ENCODE results near the gene GPR18. TPM values are rescaled to one million over a fixed set of nuclear protein-coding genes. Genes with fewer than 3 reads are reported as not detected.

The GPR18 gene
- total RNA-seq, 1 experiment from 2014 or later = not detected

DNA sequence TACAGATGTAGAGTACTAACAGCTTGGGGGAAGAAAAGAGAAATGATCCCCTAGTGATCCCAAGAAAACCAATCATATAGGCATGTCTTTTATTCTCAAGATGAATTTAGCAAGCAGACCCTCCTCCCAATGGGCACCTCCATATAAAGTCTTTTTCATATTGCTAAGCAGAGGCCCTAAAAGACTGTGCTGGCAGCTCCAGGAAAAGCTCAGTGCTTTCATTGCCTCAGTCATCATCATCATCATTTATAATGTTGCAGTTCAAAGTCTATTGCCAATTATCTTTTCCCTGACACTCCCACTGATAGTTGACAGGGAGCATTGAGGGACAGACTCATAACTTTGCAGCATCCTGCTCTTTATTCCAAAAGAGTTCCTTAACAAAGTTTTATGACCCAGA lies 36.0 kb upstream of the GPR18 start:
- H3K27ac Mint-ChIP-seq = no peak overlapping the region
- H3K14ac ChIP-seq (ENCODE audit: insufficient read depth, low read length) = no peak overlapping the region
- no peaks in the 10 kb centered on the region for H3K27me3 Mint-ChIP-seq (ENCODE audit: low read depth)
- H3K27me3 ChIP-seq (ENCODE audit: insufficient read depth, low read length) = no peaks in the 10 kb centered on the region
- TF ChIP-seq, protein P1, sequence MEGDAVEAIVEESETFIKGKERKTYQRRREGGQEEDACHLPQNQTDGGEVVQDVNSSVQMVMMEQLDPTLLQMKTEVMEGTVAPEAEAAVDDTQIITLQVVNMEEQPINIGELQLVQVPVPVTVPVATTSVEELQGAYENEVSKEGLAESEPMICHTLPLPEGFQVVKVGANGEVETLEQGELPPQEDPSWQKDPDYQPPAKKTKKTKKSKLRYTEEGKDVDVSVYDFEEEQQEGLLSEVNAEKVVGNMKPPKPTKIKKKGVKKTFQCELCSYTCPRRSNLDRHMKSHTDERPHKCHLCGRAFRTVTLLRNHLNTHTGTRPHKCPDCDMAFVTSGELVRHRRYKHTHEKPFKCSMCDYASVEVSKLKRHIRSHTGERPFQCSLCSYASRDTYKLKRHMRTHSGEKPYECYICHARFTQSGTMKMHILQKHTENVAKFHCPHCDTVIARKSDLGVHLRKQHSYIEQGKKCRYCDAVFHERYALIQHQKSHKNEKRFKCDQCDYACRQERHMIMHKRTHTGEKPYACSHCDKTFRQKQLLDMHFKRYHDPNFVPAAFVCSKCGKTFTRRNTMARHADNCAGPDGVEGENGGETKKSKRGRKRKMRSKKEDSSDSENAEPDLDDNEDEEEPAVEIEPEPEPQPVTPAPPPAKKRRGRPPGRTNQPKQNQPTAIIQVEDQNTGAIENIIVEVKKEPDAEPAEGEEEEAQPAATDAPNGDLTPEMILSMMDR (conservative IDR thresholded peaks at IDR 0.05) = no peak
- H3K27ac ChIP-seq (ENCODE audit: insufficient read length, low read depth, low read length) = no peak overlapping the region
- no peak overlapping the region for H3K4ac ChIP-seq (ENCODE audit: low read depth, low read length)
- no peak overlapping the region for H4K8ac ChIP-seq (replicated peaks; ENCODE audit: insufficient read length, low read depth, low read length)
- no peaks in the 10 kb centered on the region for H3K9me3 ChIP-seq (ENCODE audit: control insufficient read depth, low read depth, low read length)
- H2BK20ac ChIP-seq (ENCODE audit: low read depth, low read length, poor library complexity, severe bottlenecking) = no peak overlapping the region
- no peak overlapping the region for H2BK5ac ChIP-seq (ENCODE audit: insufficient read length, low read length)
- H4K91ac ChIP-seq (ENCODE audit: insufficient read length, low read depth, low read length) = no peak overlapping the region
- no peak overlapping the region for H3K4me3 Mint-ChIP-seq
- no peak overlapping the region for H2BK12ac ChIP-seq (ENCODE audit: insufficient read length, low read depth, low read length)
- no peak overlapping the region for H4K5ac ChIP-seq (ENCODE audit: insufficient read length, low read depth, low read length)
- no peak overlapping the region for H3K4me2 ChIP-seq (ENCODE audit: insufficient read depth, insufficient read length, low read length)
- no peaks in the 10 kb centered on the region for H3K79me1 ChIP-seq (ENCODE audit: insufficient read depth, low read depth, low read length, poor library complexity, severe bottlenecking)
- no peaks in the 10 kb centered on the region for H3K79me2 ChIP-seq (ENCODE audit: insufficient read depth, low read length)
- peaks cover 0 to 5% of the 10 kb centered on the region in 2 experiments; a peak in 1 of 4 replicates for H3K4me1 Mint-ChIP-seq
- no peaks in the 10 kb centered on the region for H4K20me1 ChIP-seq (ENCODE audit: control insufficient read depth, insufficient read depth, insufficient read length)
- no peak overlapping the region for H2BK15ac ChIP-seq (ENCODE audit: low read depth, low read length)
- no peaks in the 10 kb centered on the region for H3K23me2 ChIP-seq (ENCODE audit: insufficient read length, low read depth, low read length, poor library complexity, severe bottlenecking)
- no peak overlapping the region for H2AFZ ChIP-seq (ENCODE audit: low read length)
- no peaks in the 10 kb centered on the region for H3K4me1 ChIP-seq (ENCODE audit: insufficient read depth, low read length)
- DNase-seq = no peak
- no peak overlapping the region for H3T11ph ChIP-seq (ENCODE audit: low read length)
- no peak overlapping the region for H3K56ac ChIP-seq (ENCODE audit: insufficient read length, low read depth, low read length)
- no peak overlapping the region for H3K18ac ChIP-seq (ENCODE audit: insufficient read length, low read depth, low read length)
- H3K9me3 Mint-ChIP-seq = no peaks in the 10 kb centered on the region
- no peaks in the 10 kb centered on the region for H3K36me3 Mint-ChIP-seq (ENCODE audit: insufficient read depth in 1 of 3, low read depth in 3 of 3)
- no peak overlapping the region for H3K23ac ChIP-seq (ENCODE audit: insufficient read length, low read depth, low read length)
- no peak overlapping the region for H3K9ac ChIP-seq (ENCODE audit: extremely low read depth, insufficient read length, low read length)
- H2BK120ac ChIP-seq (ENCODE audit: low read depth, low read length, poor library complexity, severe bottlenecking) = no peak overlapping the region
- H2AK5ac ChIP-seq (ENCODE audit: insufficient read length, low read length) = no peak overlapping the region

Data from H9 (cell line).